ENCODE data around the gene TDRD3.

TDRD3 gene

GRCh38 chr13:60453490-60453889 lies 56.5 kb downstream of the TDRD3 start:
- no peak for DNase-seq (ENCODE audit: low read depth)

- no peak for DNase-seq (ENCODE audit: low read depth)
These were observed 57.4 kb downstream of the TDRD3 start for GRCh38 chr13:60454425-60454824.

GRCh38 chr13:60463787-60464186 lies 66.8 kb downstream of the TDRD3 start:
- no peak for DNase-seq (ENCODE audit: low read depth)

- DNase-seq (ENCODE audit: low read depth) = no peak
These were observed 70.1 kb downstream of the TDRD3 start for GRCh38 chr13:60467098-60467497.

GRCh38 chr13:60479273-60479672 lies 82.3 kb downstream of the TDRD3 start:
- no peak for DNase-seq (ENCODE audit: low read depth)

- no peak for DNase-seq (ENCODE audit: low read depth)
These were observed 85.0 kb downstream of the TDRD3 start for GRCh38 chr13:60482012-60482411.

GRCh38 chr13:60484865-60485264 lies 87.8 kb downstream of the TDRD3 start:
- DNase-seq (ENCODE audit: low read depth) = no peak

GRCh38 chr13:60491531-60491930 lies 94.5 kb downstream of the TDRD3 start:
- DNase-seq (ENCODE audit: low read depth) = no peak

- no peak for DNase-seq (ENCODE audit: low read depth)
These were observed 95.2 kb downstream of the TDRD3 start for GRCh38 chr13:60492187-60492586.

GRCh38 chr13:60494296-60494695 lies 97.3 kb downstream of the TDRD3 start:
- no peak for DNase-seq (ENCODE audit: low read depth)

- DNase-seq (ENCODE audit: low read depth) = no peak
These were observed 104.2 kb downstream of the TDRD3 start for GRCh38 chr13:60501236-60501635.

GRCh38 chr13:60509601-60510386 lies 112.8 kb downstream of the TDRD3 start:
- no peak for DNase-seq (ENCODE audit: low read depth)

GRCh38 chr13:60511637-60512036 lies 114.6 kb downstream of the TDRD3 start:
- no peak for DNase-seq (ENCODE audit: low read depth)

- no peak for DNase-seq (ENCODE audit: low read depth)
These were observed 117.9 kb downstream of the TDRD3 start for GRCh38 chr13:60514891-60515290.

- no peak for DNase-seq (ENCODE audit: low read depth)
These were observed 122.5 kb downstream of the TDRD3 start for GRCh38 chr13:60519496-60519895.

- DNase-seq (ENCODE audit: low read depth) = no peak
These were observed 124.0 kb downstream of the TDRD3 start for GRCh38 chr13:60520902-60521569.

GRCh38 chr13:60538566-60538965 lies 141.5 kb downstream of the TDRD3 start:
- DNase-seq (ENCODE audit: low read depth) = no peak

- no peak for DNase-seq (ENCODE audit: low read depth)
These were observed 143.3 kb downstream of the TDRD3 start for GRCh38 chr13:60540276-60540675.

- no peak for DNase-seq (ENCODE audit: low read depth)
These were observed 165.2 kb downstream of the TDRD3 start for GRCh38 chr13:60562096-60562780.

- DNase-seq (ENCODE audit: low read depth) = no peak
These were observed 174.6 kb downstream of the TDRD3 start for GRCh38 chr13:60571571-60571970.

GRCh38 chr13:60572003-60572798 lies 175.2 kb downstream of the TDRD3 start:
- no peak for DNase-seq (ENCODE audit: low read depth)

- DNase-seq (ENCODE audit: low read depth) = no peak
These were observed 175.8 kb downstream of the TDRD3 start for GRCh38 chr13:60572855-60573254.
